ENCODE measurements around the gene C1GALT1C1L.

C1GALT1C1L gene

DNA sequence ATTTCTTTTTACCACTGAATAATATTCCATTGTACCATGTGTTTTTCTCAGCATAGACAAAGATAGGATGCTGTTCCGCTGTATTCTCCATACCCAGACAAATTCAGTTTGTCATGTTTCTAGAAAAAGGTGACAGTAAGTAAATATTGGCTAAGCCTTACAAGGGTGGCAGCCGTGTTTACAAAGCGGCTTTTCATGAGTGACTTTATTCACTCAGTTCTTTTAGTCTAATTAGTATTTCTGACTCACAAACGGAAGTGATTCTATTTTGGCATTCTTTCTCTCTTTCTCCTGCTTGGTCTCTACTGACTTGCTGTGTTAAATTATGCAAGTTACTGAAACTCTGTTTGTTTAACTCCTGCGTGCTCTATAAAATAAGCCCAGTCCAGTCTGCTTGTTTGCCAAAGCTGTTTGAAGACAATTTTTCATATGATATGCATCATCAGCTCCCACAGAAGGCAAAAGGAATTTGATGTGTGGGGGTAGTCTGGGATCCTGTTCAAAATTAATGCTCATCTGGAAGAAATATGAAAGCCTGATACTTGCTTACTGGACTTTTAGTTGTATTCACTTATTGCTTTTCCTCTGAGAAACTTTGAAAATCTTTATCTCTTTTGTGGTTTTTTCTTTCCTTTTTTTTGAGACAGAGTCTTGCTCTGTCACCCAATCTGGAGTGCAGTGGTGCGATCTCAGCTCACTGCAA, 41.5 kb downstream of the C1GALT1C1L start:
- no peak overlapping the region for H3K27ac Mint-ChIP-seq
- H3K36me3 Mint-ChIP-seq (ENCODE audit: low read depth) = no peaks in the 10 kb centered on the region
- no peak overlapping the region for H3K4me3 Mint-ChIP-seq
- peaks cover 11% of the 10 kb centered on the region for H3K4me1 Mint-ChIP-seq (ENCODE audit: low read depth)
- peaks cover 5% of the 10 kb centered on the region for H3K9me3 Mint-ChIP-seq
- H3K27me3 Mint-ChIP-seq (ENCODE audit: low read depth) = peaks cover 68% of the 10 kb centered on the region

DNA sequence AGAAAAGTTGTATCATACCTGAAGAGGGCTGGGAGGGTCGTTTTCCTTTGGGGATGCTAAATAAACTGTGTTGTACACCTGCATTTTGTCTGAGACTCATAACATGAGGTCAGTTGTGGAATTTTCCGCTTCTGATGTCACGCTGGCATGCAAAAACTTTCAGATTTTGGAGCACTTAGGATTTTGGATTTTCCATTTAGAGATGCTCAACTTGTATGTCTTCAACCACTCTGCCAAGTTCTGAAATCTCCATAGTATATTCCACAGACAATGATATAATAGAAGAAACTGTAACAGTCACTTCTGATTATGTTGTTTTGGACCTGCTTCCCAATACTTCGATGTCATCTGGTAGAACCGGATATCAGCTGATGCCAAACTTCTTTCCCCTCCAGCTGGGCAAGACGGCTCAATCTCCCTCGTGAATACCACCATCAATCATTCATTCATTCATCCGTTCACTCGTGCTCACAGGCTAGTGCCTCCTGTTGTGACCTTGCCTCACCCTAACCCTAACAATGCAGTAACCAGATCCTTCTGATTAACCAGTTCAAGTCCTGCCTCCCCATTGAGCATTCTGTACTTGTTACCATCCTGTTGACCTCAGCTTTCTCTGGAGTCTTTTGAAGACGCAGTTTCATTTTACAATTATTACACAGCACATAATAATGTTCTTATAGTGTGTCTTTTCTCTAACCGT, 44.5 kb downstream of the C1GALT1C1L start:
- H3K9me3 Mint-ChIP-seq = no peaks in the 10 kb centered on the region
- peaks cover 61% of the 10 kb centered on the region for H3K27me3 Mint-ChIP-seq (ENCODE audit: low read depth)
- peaks cover 4% of the 10 kb centered on the region for H3K4me1 Mint-ChIP-seq (ENCODE audit: low read depth)

More for the DNA sequence above, 44.5 kb downstream of the C1GALT1C1L start:
- Mint-ChIP-seq H3K27ac (no peak overlapping the region), H3K36me3 (ENCODE audit: low read depth) (no peaks in the 10 kb centered on the region), H3K4me3 (no peak overlapping the region)
